Panc1 (cell line): ENCODE results near the gene ACTA2. TPM values are rescaled to one million over a fixed set of nuclear protein-coding genes. Genes with fewer than 3 reads are reported as not detected.

Experiments used
- ATAC-seq: fragments of 200-7000 bp; cut with Tn5 transposase; 2 replicates; pipeline ENCODE4 v1.9.1; 2020; ENCODE audit warnings: mild to moderate bottlenecking, moderate library complexity
- BruUV-seq: library from RNA; stranded (reverse); fragments of 400-500 nt; replicated peaks from 2 replicates; lab custom pipeline; 2021; lab: Mats Ljungman, UMichigan
- CTCF ChIA-PET: fragments of 300-600 bp; sonication (Branson Sonifier 250); formaldehyde crosslinking; loops from one replicate; lab custom pipeline; 2022; ENCODE audit warnings: antibody characterized with exemption; lab: Charles Lee
- POLR2A ChIA-PET: fragments of 300-600 bp; sonication (Branson Sonifier 250); formaldehyde crosslinking; loops from one replicate; lab custom pipeline; 2022; ENCODE audit warnings: antibody characterized with exemption; lab: Charles Lee
- DNase-seq: peaks from one replicate; pipeline ENCODE4 v3.0.0-alpha.2; 2010; ENCODE audit warnings: low read depth, low spot score
- H3K27ac ChIP-seq: 2 replicates; pipeline ENCODE4 v1.5.1; 2011; ENCODE audit warnings: mild to moderate bottlenecking, low read length, inconsistent platforms
- H3K27me3 ChIP-seq: fragments of 200-500 bp; sonication (Bioruptor generic); 2 replicates; pipeline ENCODE4 v1.6.0; 2014; ENCODE audit warnings: low read length, inconsistent platforms; ENCODE audit not compliant: control insufficient read depth, insufficient read depth
- H3K36me3 ChIP-seq: fragments of 200-500 bp; sonication (Bioruptor generic); 2 replicates; pipeline ENCODE4 v1.5.1; 2014; ENCODE audit warnings: inconsistent platforms, mild to moderate bottlenecking, low read length, moderate library complexity; ENCODE audit not compliant: control insufficient read depth, insufficient read depth
- H3K4me1 ChIP-seq: 2 replicates; pipeline ENCODE4 v1.5.1; 2011; ENCODE audit warnings: inconsistent platforms, mild to moderate bottlenecking, low read length, moderate library complexity; ENCODE audit not compliant: control insufficient read depth, insufficient read depth
- H3K4me3 ChIP-seq, 2 experiments: 2 replicates each; pipeline ENCODE4 v1.5.1; 2011 to 2012; ENCODE audit warnings: low read depth in 2 of 2, low read length in 2 of 2, mild to moderate bottlenecking in 2 of 2, inconsistent platforms in 1 of 2, moderate library complexity in 1 of 2
- H3K9me3 ChIP-seq: fragments of 200-500 bp; sonication (Bioruptor generic); 2 replicates; pipeline ENCODE4 v1.5.1; 2014; ENCODE audit warnings: low read depth, mild to moderate bottlenecking, inconsistent platforms, low read length, moderate library complexity; ENCODE audit not compliant: control insufficient read depth, insufficient read depth
- CTCF ChIP-seq: fragments of 450-650 bp; IDR thresholded peaks from 2 replicates; pipeline ENCODE4 v1.5.1; 2017; ENCODE audit warnings: mild to moderate bottlenecking
- POLR2AphosphoS5 ChIP-seq: IDR thresholded peaks from 2 replicates; pipeline ENCODE4 v1.6.1; 2012; ENCODE audit warnings: mild to moderate bottlenecking, low read depth, low read length, moderate library complexity
- REST ChIP-seq, 2 experiments: IDR thresholded peaks; 2 replicates each; pipeline ENCODE4 v1.6.1; 2011 to 2012; ENCODE audit warnings: low read depth in 2 of 2, control low read depth in 1 of 2, low read length in 1 of 2, mild to moderate bottlenecking in 1 of 2, moderate library complexity in 1 of 2; ENCODE audit not compliant: insufficient read depth in 1 of 2
- SIN3A ChIP-seq: IDR thresholded peaks from 2 replicates; pipeline ENCODE4 v1.6.1; 2012; ENCODE audit warnings: low read depth, mild to moderate bottlenecking, low read length, moderate library complexity, borderline replicate concordance; ENCODE audit not compliant: insufficient read depth
- TCF7L2 ChIP-seq: IDR thresholded peaks from 2 replicates; pipeline ENCODE4 v1.6.1; 2011; ENCODE audit warnings: mild to moderate bottlenecking, low read depth, low read length, inconsistent platforms
- in situ Hi-C: cut with HindIII; loops from 2 replicates; pipeline ENCODE4 v1.10.0; 2016; ENCODE audit warnings: low sequenced_read_pairs, low pct_unique_long_range_greater_than_20kb
- intact Hi-C: fragments of 100-400 bp; cut with micrococcal nuclease; formaldehyde crosslinking; loops from one replicate; pipeline ENCODE4 v1.10.0; 2022; ENCODE audit not compliant: unreplicated experiment
- total RNA-seq: library from RNA; stranded (reverse); gene quantifications from one replicate; pipeline ENCODE4 v1.2.1, GENCODE V29; 2021; ENCODE audit not compliant: unreplicated experiment

Gene ACTA2
- total RNA-seq, 1 experiment from 2014 or later: 4.7 TPM

- no peak overlapping the region for H3K4me3 ChIP-seq
- TF ChIP-seq REST (IDR thresholded peaks at IDR 0.05; ENCODE audit: insufficient read depth in 1 of 2, low read depth in 2 of 2, low read length in 1 of 2) (no peak), POLR2AphosphoS5 (no peak), CTCF (no peak), SIN3A (no peak), TCF7L2 (no peak)
- DNase-seq: no peak
- no peak for ATAC-seq
- intact Hi-C loops (no loop called here), in situ Hi-C loops (no loop called here)
- no TSS peak for BruUV-seq
- H3K4me1 ChIP-seq: no peaks in the 10 kb centered on the region
- POLR2A ChIA-PET: no interaction called here
- CTCF ChIA-PET: interaction anchor here (0.6 kb wide), 1 partner anchor 235 kb away, joined by 4 read pairs; no protein-coding TSS in a partner anchor
- H3K9me3 ChIP-seq: no peaks in the 10 kb centered on the region
- no peak overlapping the region for H3K27ac ChIP-seq
- no peaks in the 10 kb centered on the region; the same call in 1 of the 2 replicates for H3K27me3 ChIP-seq
- no peaks in the 10 kb centered on the region for H3K36me3 ChIP-seq
These were observed 8.2 kb upstream of the ACTA2 start for GRCh38 chr10:88960802-88961201.

- intact Hi-C loops (no loop called here), in situ Hi-C loops (no loop called here)
- H3K27ac ChIP-seq: no peak overlapping the region
- TF ChIP-seq SIN3A: no peak
- no peak for TF ChIP-seq REST (IDR thresholded peaks at IDR 0.05; ENCODE audit: insufficient read depth in 1 of 2, low read depth in 2 of 2, low read length in 1 of 2)
- no peak for TF ChIP-seq CTCF
- TF ChIP-seq POLR2AphosphoS5: no peak
- no peak for TF ChIP-seq TCF7L2
- no peaks in the 10 kb centered on the region for H3K4me1 ChIP-seq
- ChIA-PET CTCF (no interaction called here), POLR2A (no interaction called here)
- no peaks in the 10 kb centered on the region for H3K27me3 ChIP-seq
- no peaks in the 10 kb centered on the region for H3K9me3 ChIP-seq
- H3K4me3 ChIP-seq: no peak overlapping the region
- H3K36me3 ChIP-seq: no peaks in the 10 kb centered on the region
- DNase-seq (no peak), ATAC-seq (no peak)
- no TSS peak for BruUV-seq
These were observed 6.1 kb upstream of the ACTA2 start for GRCh38 chr10:88958721-88959120.
